Fibroblast of mammary gland (primary cell): ENCODE results near the gene FAM162B.

Experiments used
- DNase-seq: peaks from one replicate; pipeline ENCODE4 v3.0.0-alpha.2; 2010; ENCODE audit warnings: low read depth
- H3K4me3 ChIP-seq: 2 replicates; pipeline ENCODE4 v1.5.1; 2011; ENCODE audit warnings: low read depth, mild to moderate bottlenecking, low read length, moderate library complexity; ENCODE audit not compliant: control insufficient read depth
- CTCF ChIP-seq: conservative IDR thresholded peaks from 2 replicates; pipeline ENCODE4 v1.5.1; 2011; ENCODE audit warnings: low read depth, low read length, inconsistent platforms; ENCODE audit not compliant: control insufficient read depth, insufficient read depth

FAM162B gene

GRCh38 chr6:116764961-116765841, at the start of gene FAM162B:
TSS of gene FAM162B (minus strand) at chr6:116765719. CDS start at chr6:116765576, 143 bp downstream.
- no peak for TF ChIP-seq CTCF
- peak within 1 kb of the TSS; percentile 40 for H3K4me3 ChIP-seq
- peak; percentile 25 for DNase-seq

GRCh38 chr6:116812051-116812650, 46.6 kb upstream of the FAM162B start:
- no peak for DNase-seq
- no peak for TF ChIP-seq CTCF
- no peak overlapping the region for H3K4me3 ChIP-seq

- H3K4me3 ChIP-seq: no peak overlapping the region
- no peak for DNase-seq
- TF ChIP-seq CTCF: no peak
Measured at GRCh38 chr6:116801971-116802370, 36.5 kb upstream of the FAM162B start.

GRCh38 chr6:116799945-116800344, 34.4 kb upstream of the FAM162B start:
- no peak overlapping the region for H3K4me3 ChIP-seq
- TF ChIP-seq CTCF: no peak
- no peak for DNase-seq

GRCh38 chr6:116797585-116797984, 32.1 kb upstream of the FAM162B start:
- DNase-seq: no peak
- H3K4me3 ChIP-seq: no peak overlapping the region
- TF ChIP-seq CTCF: no peak

- TF ChIP-seq CTCF: no peak
- DNase-seq: no peak
- H3K4me3 ChIP-seq: no peak overlapping the region
Measured at GRCh38 chr6:116793224-116793623, 27.7 kb upstream of the FAM162B start.

- peak; percentile 28 for DNase-seq
- TF ChIP-seq CTCF: no peak
- no peak overlapping the region for H3K4me3 ChIP-seq
Measured at GRCh38 chr6:116783852-116784251, 18.3 kb upstream of the FAM162B start.
